ENCODE data around the gene BCL2. TPM values are rescaled to one million over a fixed set of nuclear protein-coding genes. Genes with fewer than 3 reads are reported as not detected.

The BCL2 gene
- total RNA-seq, 1 donor from 2014 or later, result 39.1 TPM

DNA sequence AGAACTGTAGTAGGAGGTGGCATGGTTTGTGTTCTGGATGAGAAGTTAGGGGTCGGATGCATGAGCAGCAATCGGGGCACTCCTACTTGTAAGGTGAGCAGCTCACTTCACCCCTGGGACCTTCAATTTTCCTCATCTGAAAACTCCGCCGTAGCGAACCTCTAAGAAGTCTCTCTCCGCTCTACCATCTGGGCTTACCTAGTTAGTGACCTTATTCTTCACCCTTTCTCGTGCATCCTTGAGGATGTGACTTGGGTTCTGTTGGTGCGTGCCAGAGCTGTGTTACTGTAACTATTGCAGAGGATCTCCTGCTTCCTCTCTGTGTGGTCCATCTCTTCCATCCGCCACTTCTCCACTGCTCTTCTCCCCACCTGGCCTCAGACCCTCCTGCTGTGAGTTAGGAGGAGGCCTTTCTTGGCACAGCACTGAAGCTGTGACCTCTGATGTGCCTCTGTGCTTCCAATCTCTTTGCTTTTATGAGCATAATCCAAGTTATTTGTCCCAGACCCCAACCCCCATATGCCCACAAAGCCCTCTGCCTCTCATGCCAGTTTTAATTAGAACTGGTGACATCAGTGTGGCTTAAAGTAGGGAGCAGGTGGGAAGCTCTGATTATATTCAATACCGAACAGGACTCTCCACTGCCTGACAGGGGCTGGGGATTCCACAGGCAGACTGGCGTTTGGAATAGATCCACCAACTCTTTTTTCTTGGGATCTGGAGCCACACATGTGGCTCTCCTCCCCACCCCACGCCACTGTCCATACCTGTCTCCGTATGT is 178.4 kb downstream of the BCL2 start:
- peaks cover 49 to 72% (median 66%) of the 10 kb centered on the region in 3 donors for H3K4me1 ChIP-seq (ENCODE audit: control insufficient read depth in 3 of 3, insufficient read depth in 3 of 3, low read length in 3 of 3)
- H3K27me3 ChIP-seq (ENCODE audit: control insufficient read depth in 3 of 3, insufficient read depth in 3 of 3, low read length in 3 of 3), result no peaks in the 10 kb centered on the region
- no peaks in the 10 kb centered on the region for H3K36me3 ChIP-seq (ENCODE audit: control insufficient read depth in 3 of 3, insufficient read depth in 3 of 3, low read length in 3 of 3)
- H3K4me3 ChIP-seq (ENCODE audit: low read length in 3 of 3), result peak overlapping the region in 2 of 3 donors; percentile 23 to 24
- H3K27ac ChIP-seq (ENCODE audit: low read depth, low read length), result peak overlapping the region; percentile 50
- H3K9ac ChIP-seq (ENCODE audit: low read depth in 1 of 3, low read length in 3 of 3), result peak overlapping the region in 1 of 3 donors; percentile 34
- H3K9me3 ChIP-seq (ENCODE audit: control insufficient read depth in 3 of 3, low read length in 3 of 3), result no peaks in the 10 kb centered on the region

DNA sequence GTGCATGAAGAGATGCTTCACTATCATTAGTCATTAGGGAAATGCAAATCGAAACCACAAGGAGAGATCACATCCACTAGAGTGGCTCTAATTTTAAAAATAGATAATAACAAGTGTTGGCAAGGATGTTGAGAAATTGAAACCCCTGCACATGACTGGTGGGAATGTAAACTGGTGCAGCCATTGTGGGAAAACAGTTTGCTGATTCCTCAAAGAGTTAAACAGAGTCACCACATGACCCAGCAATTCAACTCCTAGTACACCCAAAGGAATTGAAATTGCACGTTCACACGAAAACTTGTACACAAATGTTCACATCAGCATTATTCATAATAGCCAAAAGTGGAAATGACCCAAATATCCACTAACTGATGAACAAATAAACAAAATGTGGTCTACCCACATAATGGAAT is 179.5 kb downstream of the BCL2 start:
- H3K27ac ChIP-seq (ENCODE audit: low read depth, low read length), result no peak overlapping the region
- no peaks in the 10 kb centered on the region for H3K27me3 ChIP-seq (ENCODE audit: control insufficient read depth in 3 of 3, insufficient read depth in 3 of 3, low read length in 3 of 3)
- no peak overlapping the region for H3K4me3 ChIP-seq (ENCODE audit: low read length in 3 of 3)
- no peak overlapping the region for H3K9ac ChIP-seq (ENCODE audit: low read depth in 1 of 3, low read length in 3 of 3)
- H3K9me3 ChIP-seq (ENCODE audit: control insufficient read depth in 3 of 3, low read length in 3 of 3), result no peaks in the 10 kb centered on the region
- H3K36me3 ChIP-seq (ENCODE audit: control insufficient read depth in 3 of 3, insufficient read depth in 3 of 3, low read length in 3 of 3), result no peaks in the 10 kb centered on the region
- H3K4me1 ChIP-seq (ENCODE audit: control insufficient read depth in 3 of 3, insufficient read depth in 3 of 3, low read length in 3 of 3), result peaks cover 42 to 65% (median 58%) of the 10 kb centered on the region in 3 donors

DNA sequence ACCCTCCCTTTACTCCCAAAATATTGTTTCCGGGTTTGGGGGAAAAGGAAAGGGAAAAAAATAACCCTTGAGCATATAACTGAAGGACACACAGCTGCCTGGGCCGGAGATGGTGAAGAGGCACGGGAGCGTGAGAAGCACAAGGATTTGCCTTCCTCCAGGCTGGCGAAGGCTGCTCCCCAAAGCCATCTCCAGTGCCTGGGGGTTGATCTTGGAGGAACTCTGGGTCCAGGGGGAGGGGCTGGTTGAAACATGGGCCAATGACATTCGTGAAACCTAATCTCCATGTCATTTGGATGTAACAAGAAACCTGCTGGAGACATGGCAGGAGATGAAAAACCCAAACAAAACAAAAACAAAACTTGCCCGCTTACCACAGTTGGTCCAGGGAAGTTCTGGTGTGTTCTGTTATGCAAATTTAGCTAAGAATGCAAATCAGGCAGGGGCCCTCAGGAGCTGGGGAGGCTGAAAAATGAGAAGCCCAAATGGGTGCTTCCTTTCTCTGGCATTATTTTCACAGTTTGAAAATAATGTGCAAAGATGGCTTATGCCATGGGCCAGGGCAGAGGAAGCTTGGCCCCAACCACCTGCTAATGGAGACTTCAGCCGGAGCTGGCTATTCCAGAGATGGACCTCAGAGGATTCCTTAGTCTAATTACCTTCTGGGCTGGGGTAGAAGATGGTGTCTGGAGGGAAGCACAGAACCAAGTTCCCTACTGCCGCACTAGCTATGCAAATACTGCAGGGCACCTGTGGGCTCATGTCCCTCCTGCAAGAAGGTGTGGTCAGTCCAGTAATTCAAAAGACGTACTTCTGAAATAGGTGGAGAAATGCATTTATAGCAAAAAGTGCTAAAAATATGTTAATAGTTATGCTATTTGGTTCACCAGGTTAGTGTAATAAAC is 180.9 kb downstream of the BCL2 start:
- H3K4me3 ChIP-seq (ENCODE audit: low read length in 3 of 3), result peak overlapping the region; percentile 72 to 82 (median 80)
- no peaks in the 10 kb centered on the region for H3K9me3 ChIP-seq (ENCODE audit: control insufficient read depth in 3 of 3, low read length in 3 of 3)
- peaks cover 42 to 65% (median 56%) of the 10 kb centered on the region in 3 donors for H3K4me1 ChIP-seq (ENCODE audit: control insufficient read depth in 3 of 3, insufficient read depth in 3 of 3, low read length in 3 of 3)
- no peaks in the 10 kb centered on the region for H3K27me3 ChIP-seq (ENCODE audit: control insufficient read depth in 3 of 3, insufficient read depth in 3 of 3, low read length in 3 of 3)
- H3K9ac ChIP-seq (ENCODE audit: low read depth in 1 of 3, low read length in 3 of 3), result peak overlapping the region; percentile 68 to 86 (median 84)
- peak overlapping the region; percentile 77 for H3K27ac ChIP-seq (ENCODE audit: low read depth, low read length)
- no peaks in the 10 kb centered on the region for H3K36me3 ChIP-seq (ENCODE audit: control insufficient read depth in 3 of 3, insufficient read depth in 3 of 3, low read length in 3 of 3)

DNA sequence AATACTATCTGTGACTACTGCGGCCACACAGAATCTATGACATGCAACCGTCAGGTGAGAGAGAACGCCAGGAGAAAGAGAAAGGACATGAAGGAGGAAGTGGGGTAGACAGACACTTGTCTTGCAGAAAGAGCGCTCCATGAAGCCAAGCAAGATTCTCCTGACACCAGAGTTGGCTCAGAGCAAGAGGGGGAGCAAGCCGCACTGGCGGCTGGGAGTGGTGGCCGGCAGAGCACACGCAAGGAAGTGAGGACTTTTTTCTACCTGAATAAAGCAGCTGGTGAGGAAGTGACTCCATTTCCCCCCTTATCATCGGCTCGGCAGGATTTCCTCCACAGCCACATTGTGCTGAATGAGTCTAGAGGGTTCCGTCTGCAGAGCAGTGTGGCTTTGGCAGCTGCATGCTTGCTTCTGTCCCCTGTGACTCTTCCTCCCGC is 181.6 kb downstream of the BCL2 start:
- H3K9ac ChIP-seq (ENCODE audit: low read depth in 1 of 3, low read length in 3 of 3), result peak overlapping the region; percentile 68 to 86 (median 84)
- H3K4me1 ChIP-seq (ENCODE audit: control insufficient read depth in 3 of 3, insufficient read depth in 3 of 3, low read length in 3 of 3), result peaks cover 38 to 59% (median 49%) of the 10 kb centered on the region in 3 donors
- H3K27ac ChIP-seq (ENCODE audit: low read depth, low read length), result peak overlapping the region; percentile 77
- peak overlapping the region; percentile 72 to 82 (median 80) for H3K4me3 ChIP-seq (ENCODE audit: low read length in 3 of 3)
- no peaks in the 10 kb centered on the region for H3K27me3 ChIP-seq (ENCODE audit: control insufficient read depth in 3 of 3, insufficient read depth in 3 of 3, low read length in 3 of 3)
- H3K9me3 ChIP-seq (ENCODE audit: control insufficient read depth in 3 of 3, low read length in 3 of 3), result no peaks in the 10 kb centered on the region
- no peaks in the 10 kb centered on the region for H3K36me3 ChIP-seq (ENCODE audit: control insufficient read depth in 3 of 3, insufficient read depth in 3 of 3, low read length in 3 of 3)

DNA sequence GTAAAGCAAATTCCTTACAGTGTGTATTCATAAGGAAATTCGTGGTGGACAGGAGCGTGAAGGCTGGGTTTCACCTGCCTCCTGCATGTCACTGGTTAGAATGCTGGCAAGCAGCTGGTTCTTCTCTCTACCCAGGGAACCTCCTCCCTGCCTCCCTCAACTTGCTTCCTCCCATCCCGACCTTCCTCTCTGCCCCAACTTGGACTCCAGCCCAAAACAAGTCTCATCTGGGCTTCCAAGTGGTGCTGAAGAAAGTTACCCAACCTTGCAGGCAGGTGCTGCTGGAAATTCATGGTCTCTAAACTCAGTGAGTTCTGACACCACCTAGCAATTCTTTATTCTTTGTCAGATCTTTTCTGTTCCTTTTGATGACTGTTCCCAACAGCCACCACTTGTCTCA is 184.5 kb downstream of the BCL2 start:
- Histone ChIP-seq H3K4me1 (ENCODE audit: control insufficient read depth in 3 of 3, insufficient read depth in 3 of 3, low read length in 3 of 3) (peaks cover 46 to 52% (median 51%) of the 10 kb centered on the region in 3 donors), H3K9ac (ENCODE audit: low read depth in 1 of 3, low read length in 3 of 3) (no peak overlapping the region), H3K27ac (ENCODE audit: low read depth, low read length) (no peak overlapping the region), H3K9me3 (ENCODE audit: control insufficient read depth in 3 of 3, low read length in 3 of 3) (no peaks in the 10 kb centered on the region), H3K4me3 (ENCODE audit: low read length in 3 of 3) (no peak overlapping the region), H3K27me3 (ENCODE audit: control insufficient read depth in 3 of 3, insufficient read depth in 3 of 3, low read length in 3 of 3) (no peaks in the 10 kb centered on the region), H3K36me3 (ENCODE audit: control insufficient read depth in 3 of 3, insufficient read depth in 3 of 3, low read length in 3 of 3) (no peaks in the 10 kb centered on the region)

DNA sequence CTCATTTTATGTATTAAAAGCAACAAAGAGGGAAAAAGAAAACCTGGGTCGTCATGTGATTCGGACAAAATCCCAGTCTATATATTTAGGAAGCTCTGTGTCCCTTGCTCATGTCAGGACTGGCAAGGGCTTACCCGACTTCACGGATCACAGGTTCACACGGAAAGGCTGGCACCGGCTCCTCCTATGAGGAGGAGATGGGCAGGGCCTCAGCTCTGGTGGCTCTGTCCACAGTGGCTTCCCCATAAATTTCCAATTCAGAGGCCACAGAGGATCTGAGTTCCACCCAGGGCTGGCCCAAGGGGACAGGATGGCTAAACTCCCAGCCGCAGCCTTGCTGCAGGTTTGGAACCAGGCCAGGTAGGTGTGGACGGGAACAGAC is 186.8 kb downstream of the BCL2 start:
- Histone ChIP-seq H3K4me3 (ENCODE audit: low read length in 3 of 3) (no peak overlapping the region), H3K27ac (ENCODE audit: low read depth, low read length) (no peak overlapping the region), H3K9ac (ENCODE audit: low read depth in 1 of 3, low read length in 3 of 3) (no peak overlapping the region), H3K4me1 (ENCODE audit: control insufficient read depth in 3 of 3, insufficient read depth in 3 of 3, low read length in 3 of 3) (peaks cover 31 to 32% (median 31%) of the 10 kb centered on the region in 3 donors), H3K9me3 (ENCODE audit: control insufficient read depth in 3 of 3, low read length in 3 of 3) (no peaks in the 10 kb centered on the region), H3K27me3 (ENCODE audit: control insufficient read depth in 3 of 3, insufficient read depth in 3 of 3, low read length in 3 of 3) (no peaks in the 10 kb centered on the region), H3K36me3 (ENCODE audit: control insufficient read depth in 3 of 3, insufficient read depth in 3 of 3, low read length in 3 of 3) (peaks cover 0 to 5% (median 4%) of the 10 kb centered on the region in 3 donors)

DNA sequence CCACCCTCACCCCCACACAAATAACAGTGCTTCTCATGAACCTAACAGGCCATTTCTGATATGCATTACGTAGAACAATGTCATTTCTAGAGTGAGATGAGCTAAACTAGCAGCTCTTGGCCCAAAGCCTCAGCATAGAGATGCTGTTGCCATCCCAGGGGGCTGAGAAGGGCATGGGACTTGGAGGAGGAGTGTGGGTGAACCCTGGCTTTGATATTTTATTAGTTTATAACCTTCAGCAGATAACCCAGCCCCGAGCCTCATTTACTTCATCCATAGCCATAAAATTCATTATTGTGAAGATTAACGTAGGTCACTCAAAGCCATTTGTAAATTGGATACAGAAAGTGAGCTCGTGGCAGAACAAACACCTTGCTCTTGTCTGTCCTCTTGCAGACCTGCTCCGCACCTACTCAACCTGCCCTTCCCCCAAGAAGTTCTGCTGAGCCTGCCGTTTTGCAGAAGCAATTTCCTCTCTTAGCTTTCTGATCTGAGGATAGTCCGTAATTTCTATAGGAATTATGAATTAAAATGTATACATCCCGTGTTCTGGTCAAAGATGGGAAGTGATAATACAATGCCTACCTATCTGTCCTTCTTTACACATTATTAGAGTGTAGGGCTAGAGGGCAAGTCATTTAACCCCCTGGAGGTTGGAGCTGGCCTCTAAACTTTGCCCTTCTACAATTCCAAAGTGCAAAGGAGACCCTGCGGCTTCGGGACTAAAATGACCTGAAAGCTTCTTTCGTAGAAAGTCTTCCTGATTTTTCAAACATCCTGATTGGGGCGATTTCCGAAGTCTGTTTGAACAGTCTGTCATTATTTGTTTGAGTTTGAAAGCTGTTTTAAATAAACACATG is 187.4 kb downstream of the BCL2 start:
- H3K27ac ChIP-seq (ENCODE audit: low read depth, low read length), result peak overlapping the region; percentile 9
- no peak overlapping the region for H3K4me3 ChIP-seq (ENCODE audit: low read length in 3 of 3)
- peaks cover 27 to 29% (median 28%) of the 10 kb centered on the region in 3 donors for H3K4me1 ChIP-seq (ENCODE audit: control insufficient read depth in 3 of 3, insufficient read depth in 3 of 3, low read length in 3 of 3)
- H3K36me3 ChIP-seq (ENCODE audit: control insufficient read depth in 3 of 3, insufficient read depth in 3 of 3, low read length in 3 of 3), result peaks cover 0 to 8% (median 6%) of the 10 kb centered on the region in 3 donors
- H3K27me3 ChIP-seq (ENCODE audit: control insufficient read depth in 3 of 3, insufficient read depth in 3 of 3, low read length in 3 of 3), result no peaks in the 10 kb centered on the region
- H3K9me3 ChIP-seq (ENCODE audit: control insufficient read depth in 3 of 3, low read length in 3 of 3), result no peaks in the 10 kb centered on the region
- no peak overlapping the region for H3K9ac ChIP-seq (ENCODE audit: low read depth in 1 of 3, low read length in 3 of 3)

DNA sequence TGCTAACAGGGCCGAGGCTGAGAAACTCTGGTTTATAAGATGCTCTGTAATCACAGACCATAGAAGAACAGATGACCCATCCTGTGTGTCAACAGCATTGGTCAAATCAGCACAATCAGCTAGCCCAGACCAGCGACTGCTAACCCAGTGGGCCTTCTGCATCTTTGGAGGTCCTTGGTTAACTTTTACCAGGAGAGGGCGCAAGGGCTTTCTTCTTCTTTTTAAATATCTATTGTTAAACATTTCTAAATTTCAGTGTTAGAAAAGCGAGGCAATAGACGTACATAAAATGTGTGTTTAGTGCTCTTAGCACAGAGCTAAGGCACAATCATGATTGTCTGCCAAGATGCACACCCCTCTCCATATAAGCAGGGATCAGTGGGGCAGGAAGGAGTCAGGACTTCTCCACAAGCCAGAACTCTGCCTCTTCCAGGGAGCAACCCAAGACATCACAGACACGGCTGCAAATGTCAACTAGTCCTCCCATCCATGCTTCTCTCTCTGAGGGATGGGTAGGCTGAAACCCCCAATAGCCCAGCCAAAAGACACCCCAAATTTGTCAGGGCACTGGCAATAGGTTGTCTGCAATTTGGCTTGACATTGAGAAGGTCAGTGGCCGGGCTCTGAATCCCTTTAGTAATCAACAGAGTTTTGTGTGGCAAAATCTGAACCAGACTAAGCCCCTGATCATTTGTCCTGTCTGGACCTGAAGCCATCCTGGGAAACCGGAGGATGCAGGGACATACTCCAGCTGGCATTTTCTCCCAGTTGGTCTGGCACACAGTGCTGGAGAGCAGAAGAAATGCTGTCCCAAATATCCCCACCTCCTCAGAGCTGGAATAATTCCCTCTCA is 188.2 kb downstream of the BCL2 start:
- no peaks in the 10 kb centered on the region for H3K27me3 ChIP-seq (ENCODE audit: control insufficient read depth in 3 of 3, insufficient read depth in 3 of 3, low read length in 3 of 3)
- no peaks in the 10 kb centered on the region for H3K9me3 ChIP-seq (ENCODE audit: control insufficient read depth in 3 of 3, low read length in 3 of 3)
- H3K4me1 ChIP-seq (ENCODE audit: control insufficient read depth in 3 of 3, insufficient read depth in 3 of 3, low read length in 3 of 3), result peaks cover 22 to 25% (median 23%) of the 10 kb centered on the region in 3 donors
- H3K27ac ChIP-seq (ENCODE audit: low read depth, low read length), result peak overlapping the region; percentile 9
- H3K4me3 ChIP-seq (ENCODE audit: low read length in 3 of 3), result peak overlapping the region in 2 of 3 donors; percentile 7 to 49
- H3K9ac ChIP-seq (ENCODE audit: low read depth in 1 of 3, low read length in 3 of 3), result peak overlapping the region in 1 of 3 donors; percentile 51
- H3K36me3 ChIP-seq (ENCODE audit: control insufficient read depth in 3 of 3, insufficient read depth in 3 of 3, low read length in 3 of 3), result peaks cover 0 to 8% (median 8%) of the 10 kb centered on the region in 3 donors

All from skeletal muscle tissue (tissue), 4 donors.